Endothelial cell of umbilical vein (primary cell): Measurements from ENCODE around the gene VCP. TPM values are rescaled to one million over a fixed set of nuclear protein-coding genes. Genes with fewer than 3 reads are reported as not detected.

Experiments
- BruUV-seq: library from RNA; stranded (reverse); fragments of 400-500 nt; replicated peaks from 2 replicates; lab custom pipeline; 2021; lab: Mats Ljungman, UMichigan
- CTCF ChIA-PET: fragments of 300-600, 350-600 bp; sonication (Branson Sonifier 250); formaldehyde crosslinking; loops from one replicate; lab custom pipeline; 2021; ENCODE audit warnings: antibody characterized with exemption, inconsistent platforms; lab: Charles Lee
- POLR2A ChIA-PET: fragments of 300-600, 350-600 bp; sonication (Branson Sonifier 250); formaldehyde crosslinking; loops from one replicate; lab custom pipeline; 2021; ENCODE audit warnings: antibody characterized with exemption, inconsistent platforms; lab: Charles Lee
- DNase-seq: peaks from one replicate; pipeline ENCODE4 v3.0.0-alpha.2; 2011; ENCODE audit warnings: low read depth, low spot score
- FAIRE-seq: peaks from 2 replicates; lab custom pipeline; 2011; peaks lifted over from hg19 to GRCh38; lab: Jason Lieb, UNC
- H2AFZ ChIP-seq: 2 replicates; pipeline ENCODE4 v1.6.0; 2012; ENCODE audit warnings: low read depth, low read length, control low read depth, inconsistent platforms
- H3K27ac ChIP-seq: 2 replicates; pipeline ENCODE4 v1.5.1; 2011; ENCODE audit warnings: low read depth, mild to moderate bottlenecking, control low read depth, low read length, moderate library complexity; ENCODE audit not compliant: insufficient read depth
- H3K27me3 ChIP-seq, 2 experiments: 2 replicates each; pipeline versions ENCODE4 v1.6.0 to v1.6.1; 2011; ENCODE audit warnings: low read length in 2 of 2, mixed read lengths in 1 of 2; ENCODE audit not compliant: control insufficient read depth in 2 of 2, insufficient read depth in 2 of 2
- H3K36me3 ChIP-seq, 2 experiments: 2 replicates in 1 of 2; 3 replicates in 1 of 2; pipeline ENCODE4 v1.5.1; 2011; ENCODE audit warnings: low read length in 2 of 2, mild to moderate bottlenecking in 1 of 2, moderate library complexity in 1 of 2; ENCODE audit not compliant: control insufficient read depth in 2 of 2, insufficient read depth in 2 of 2; ENCODE audit errors: extremely low read depth in 1 of 2
- H3K4me1 ChIP-seq: 3 replicates; pipeline ENCODE4 v1.5.1; 2011; ENCODE audit warnings: mild to moderate bottlenecking, low read length; ENCODE audit not compliant: control insufficient read depth, insufficient read depth; ENCODE audit errors: extremely low read depth
- H3K4me2 ChIP-seq: 2 replicates; pipeline ENCODE4 v1.6.1; 2011; ENCODE audit warnings: low read length, control low read depth, mixed read lengths; ENCODE audit not compliant: insufficient read depth
- H3K4me3 ChIP-seq, 3 experiments: fragments of 200-600 bp in 1 of 3; sonication (generic), shearing (Covaris generic) in 1 of 3; replicated peaks in 1 of 3; 2 replicates each; pipeline ENCODE4 v1.5.1; 2011 to 2016; ENCODE audit warnings: control low read depth in 3 of 3, low read length in 3 of 3, mild to moderate bottlenecking in 2 of 3, inconsistent platforms in 1 of 3, low read depth in 1 of 3, moderate library complexity in 1 of 3; ENCODE audit not compliant: insufficient read depth in 1 of 3
- H3K79me2 ChIP-seq: 2 replicates; pipeline ENCODE4 v1.6.0; 2012; ENCODE audit warnings: low read length, inconsistent platforms; ENCODE audit not compliant: control insufficient read depth, insufficient read depth
- H3K9ac ChIP-seq: replicated peaks from 2 replicates; pipeline ENCODE3; 2011; ENCODE audit warnings: low read length, control low read depth; ENCODE audit not compliant: insufficient read depth; ENCODE audit errors: extremely low read depth
- H3K9me1 ChIP-seq: replicated peaks from 3 replicates; pipeline ENCODE4 v1.6.0; 2011; ENCODE audit warnings: mild to moderate bottlenecking, low read length; ENCODE audit not compliant: control insufficient read depth, insufficient read depth; ENCODE audit errors: extremely low read depth
- H3K9me3 ChIP-seq: replicated peaks from 2 replicates; pipeline ENCODE4 v1.5.1; 2012; ENCODE audit warnings: low read length, inconsistent platforms; ENCODE audit not compliant: control insufficient read depth, insufficient read depth
- H4K20me1 ChIP-seq: replicated peaks from 2 replicates; pipeline ENCODE3; 2011; ENCODE audit warnings: mild to moderate bottlenecking, low read length; ENCODE audit not compliant: control insufficient read depth, insufficient read depth; ENCODE audit errors: extremely low read depth
- FOS ChIP-seq: IDR thresholded peaks from 2 replicates; pipeline ENCODE4 v1.6.1; 2011; ENCODE audit warnings: mild to moderate bottlenecking, low read length, moderate library complexity, borderline replicate concordance; ENCODE audit not compliant: insufficient read depth
- JUN ChIP-seq: IDR thresholded peaks from 2 replicates; pipeline ENCODE4 v1.6.1; 2011; ENCODE audit warnings: borderline replicate concordance, low read depth; ENCODE audit not compliant: insufficient read length, insufficient read depth
- POLR2A ChIP-seq: IDR thresholded peaks from 2 replicates; pipeline ENCODE4 v1.6.1; 2012; ENCODE audit warnings: low read depth, mild to moderate bottlenecking, control low read depth, low read length
- POLR2AphosphoS5 ChIP-seq: IDR thresholded peaks from 2 replicates; pipeline ENCODE4 v1.6.1; 2012; ENCODE audit warnings: low read depth, mild to moderate bottlenecking, control low read depth, low read length, moderate library complexity; ENCODE audit not compliant: insufficient read depth
- dilution Hi-C: fragments of 300-500 bp; cut with MboI; formaldehyde crosslinking; loops from one replicate; pipeline ENCODE4 v1.15.0; 2019; ENCODE audit warnings: low sequenced_read_pairs; ENCODE audit not compliant: extremely low pct_ligation_motif_present
- intact Hi-C: fragments of 100-400 bp; cut with micrococcal nuclease; formaldehyde crosslinking; loops from one replicate; pipeline ENCODE4 v1.10.0; 2022
- polyA plus RNA-seq, 4 experiments: library from polyadenylated mRNA; depleted of rRNA in 3 of 4; stranded (reverse) in 3 of 4; unstranded in 1 of 4; fragments of >200 nt; gene quantifications; 2 replicates each; pipeline versions ENCODE4 v1.2.1 to v1.2.3, GENCODE V29; 2011 to 2012; ENCODE audit warnings: missing spikeins in 1 of 4
- total RNA-seq: library from RNA; stranded (reverse); gene quantifications from 2 replicates; pipeline ENCODE4 v1.2.3, GENCODE V29; 2021
- TF ChIP-seq, protein P1 (sequence below), 2 donors: IDR thresholded peaks; 1 replicate in 1 of 2; 2 replicates in 1 of 2; pipeline ENCODE4 v1.5.1; 2011; ENCODE audit warnings: low read length in 2 of 2, mild to moderate bottlenecking in 2 of 2, moderate library complexity in 2 of 2, control low read depth in 1 of 2, inconsistent platforms in 1 of 2, low read depth in 1 of 2; ENCODE audit not compliant: insufficient read depth in 1 of 2; ENCODE audit errors: extremely low read depth in 1 of 2
- TF ChIP-seq, protein P2 (sequence below): IDR thresholded peaks from 2 replicates; pipeline ENCODE4 v1.6.1; 2011; ENCODE audit not compliant: insufficient read depth, insufficient read length

VCP gene
- total and polyA plus RNA-seq, 2 donors (not counting 3 experiments of a cell fraction or from before 2014, with no cell fraction given): 349 to 493 TPM

DNA sequence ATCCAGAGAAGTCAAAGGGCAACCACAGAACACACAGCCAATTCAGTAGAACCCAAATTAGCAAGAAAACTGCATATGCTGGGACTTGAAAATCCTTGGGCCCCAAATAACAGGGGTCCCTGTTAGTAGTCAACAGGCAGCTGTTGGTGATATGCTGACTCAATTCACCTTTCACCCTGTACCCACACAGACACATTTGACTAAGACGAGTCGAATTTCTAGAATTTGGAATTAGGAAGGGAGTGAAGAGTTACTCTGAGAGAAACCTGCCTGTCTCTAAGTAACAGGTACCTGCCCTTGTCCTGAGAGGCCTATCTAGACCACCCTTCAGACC is 821 bp upstream of the VCP start:
- peak overlapping the region; percentile 41 for H3K4me2 ChIP-seq
- intact Hi-C loops (no loop called here), dilution Hi-C loops (no loop called here)
- H3K9ac ChIP-seq: no peak overlapping the region
- ChIA-PET CTCF (no interaction called here), POLR2A (no interaction called here)
- H3K4me1 ChIP-seq: peaks cover 30% of the 10 kb centered on the region
- H3K9me3 ChIP-seq: no peaks in the 10 kb centered on the region
- no peak overlapping the region for H3K4me3 ChIP-seq
- peaks cover 53% of the 10 kb centered on the region for H3K79me2 ChIP-seq
- H3K27ac ChIP-seq: peak overlapping the region; percentile 35
- H3K27me3 ChIP-seq: no peaks in the 10 kb centered on the region
- peaks cover 10% of the 10 kb centered on the region for H4K20me1 ChIP-seq
- peaks cover 2 to 9% of the 10 kb centered on the region in 2 experiments for H3K36me3 ChIP-seq
- no peak for TF ChIP-seq JUN
- BruUV-seq: no TSS peak
- no peak for DNase-seq
- FAIRE-seq: no peak
- H2AFZ ChIP-seq: no peak overlapping the region
- no peaks in the 10 kb centered on the region for H3K9me1 ChIP-seq

DNA sequence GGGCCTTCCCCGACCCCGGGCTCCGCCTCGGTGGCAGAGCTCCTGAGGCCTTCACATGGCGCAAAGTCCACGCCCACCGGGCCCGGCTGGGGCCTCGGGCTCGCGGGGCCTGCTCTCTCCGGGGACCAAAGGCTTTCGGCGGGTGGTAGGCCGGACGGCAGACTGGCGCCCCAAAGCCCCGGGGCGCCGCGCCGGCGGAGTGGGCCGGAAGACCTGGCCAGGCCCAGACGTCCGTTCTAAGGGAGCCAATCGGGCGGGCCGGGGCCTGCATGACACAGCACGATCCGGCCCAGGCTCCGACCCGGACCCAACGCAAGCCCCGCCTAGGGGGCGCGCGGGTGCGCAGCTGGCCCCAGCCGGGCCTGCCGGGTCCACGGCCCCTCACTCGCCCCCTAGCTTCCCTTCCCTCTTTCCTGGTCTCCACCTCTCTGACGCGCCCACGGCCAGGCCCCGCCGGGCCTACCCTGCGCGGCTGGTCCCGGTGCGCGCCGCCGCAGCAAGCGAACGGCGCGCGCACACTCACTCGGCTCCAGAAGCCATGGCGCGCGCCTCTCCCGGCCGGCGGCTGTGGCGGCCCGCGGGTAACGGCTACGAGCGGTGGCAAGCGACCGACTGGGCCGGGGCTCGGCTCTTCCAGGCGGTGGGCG is 488 bp downstream of the VCP start:
- H2AFZ ChIP-seq: no peak overlapping the region
- peak; percentile 51 for TF ChIP-seq POLR2A
- TF ChIP-seq, protein P1, sequence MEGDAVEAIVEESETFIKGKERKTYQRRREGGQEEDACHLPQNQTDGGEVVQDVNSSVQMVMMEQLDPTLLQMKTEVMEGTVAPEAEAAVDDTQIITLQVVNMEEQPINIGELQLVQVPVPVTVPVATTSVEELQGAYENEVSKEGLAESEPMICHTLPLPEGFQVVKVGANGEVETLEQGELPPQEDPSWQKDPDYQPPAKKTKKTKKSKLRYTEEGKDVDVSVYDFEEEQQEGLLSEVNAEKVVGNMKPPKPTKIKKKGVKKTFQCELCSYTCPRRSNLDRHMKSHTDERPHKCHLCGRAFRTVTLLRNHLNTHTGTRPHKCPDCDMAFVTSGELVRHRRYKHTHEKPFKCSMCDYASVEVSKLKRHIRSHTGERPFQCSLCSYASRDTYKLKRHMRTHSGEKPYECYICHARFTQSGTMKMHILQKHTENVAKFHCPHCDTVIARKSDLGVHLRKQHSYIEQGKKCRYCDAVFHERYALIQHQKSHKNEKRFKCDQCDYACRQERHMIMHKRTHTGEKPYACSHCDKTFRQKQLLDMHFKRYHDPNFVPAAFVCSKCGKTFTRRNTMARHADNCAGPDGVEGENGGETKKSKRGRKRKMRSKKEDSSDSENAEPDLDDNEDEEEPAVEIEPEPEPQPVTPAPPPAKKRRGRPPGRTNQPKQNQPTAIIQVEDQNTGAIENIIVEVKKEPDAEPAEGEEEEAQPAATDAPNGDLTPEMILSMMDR (IDR thresholded peaks at IDR 0.05; ENCODE audit: extremely low read depth in 1 of 2, insufficient read depth in 1 of 2, low read depth in 1 of 2, low read length in 2 of 2): peak; percentile 25 to 65
- TF ChIP-seq FOS: no peak
- peak; percentile 71 for TF ChIP-seq POLR2AphosphoS5
- TF ChIP-seq, protein P2, sequence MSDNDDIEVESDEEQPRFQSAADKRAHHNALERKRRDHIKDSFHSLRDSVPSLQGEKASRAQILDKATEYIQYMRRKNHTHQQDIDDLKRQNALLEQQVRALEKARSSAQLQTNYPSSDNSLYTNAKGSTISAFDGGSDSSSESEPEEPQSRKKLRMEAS: peak; percentile 10
- peaks cover 29% of the 10 kb centered on the region for H3K4me1 ChIP-seq
- DNase-seq (peak; percentile 85), FAIRE-seq (no peak)
- H3K79me2 ChIP-seq: peaks cover 55% of the 10 kb centered on the region
- peak overlapping the region; percentile 79 to 97 (median 96) for H3K4me3 ChIP-seq
- H3K36me3 ChIP-seq: peaks cover 15 to 21% of the 10 kb centered on the region in 2 experiments
- H3K4me2 ChIP-seq: peak overlapping the region; percentile 98
- peaks cover 13% of the 10 kb centered on the region for H4K20me1 ChIP-seq
- H3K9me3 ChIP-seq: no peaks in the 10 kb centered on the region
- POLR2A ChIA-PET: interaction anchor here (0.9 to 1.9 kb wide), 11 partner anchors 8 to 45 kb away, joined by 3 to 12 read pairs (median 4); partner anchors contain the start of genes ATOSB, FANCG, PIGO and STOML2
- CTCF ChIA-PET: interaction anchor here (0.6 to 2.6 kb wide), 13 partner anchors 8 to 1791 kb away, joined by 3 to 18 read pairs (median 6); partner anchors contain the start of genes FANCG and PIGO
- no peaks in the 10 kb centered on the region for H3K9me1 ChIP-seq
- intact Hi-C loops: loop anchor here (1.0 to 2.0 kb wide), 5 partner anchors 8 to 405 kb away; partner anchors contain the start of genes DNAJB5 and PIGO
- no peaks in the 10 kb centered on the region for H3K27me3 ChIP-seq
- H3K27ac ChIP-seq: peak overlapping the region; percentile 95
- peak overlapping the region; percentile 99 for H3K9ac ChIP-seq
- dilution Hi-C loops: no loop called here
- BruUV-seq: no TSS peak
